Activated T-cell treated with anti-CD3 and anti-CD28 coated beads for 24 hours (primary cell): ENCODE measurements around the gene CEACAM21.

Experiments used
- DNase-seq: peaks from one replicate; pipeline ENCODE4 v3.0.0-alpha.2; 2020; ENCODE audit warnings: low read depth

Gene CEACAM21

DNA sequence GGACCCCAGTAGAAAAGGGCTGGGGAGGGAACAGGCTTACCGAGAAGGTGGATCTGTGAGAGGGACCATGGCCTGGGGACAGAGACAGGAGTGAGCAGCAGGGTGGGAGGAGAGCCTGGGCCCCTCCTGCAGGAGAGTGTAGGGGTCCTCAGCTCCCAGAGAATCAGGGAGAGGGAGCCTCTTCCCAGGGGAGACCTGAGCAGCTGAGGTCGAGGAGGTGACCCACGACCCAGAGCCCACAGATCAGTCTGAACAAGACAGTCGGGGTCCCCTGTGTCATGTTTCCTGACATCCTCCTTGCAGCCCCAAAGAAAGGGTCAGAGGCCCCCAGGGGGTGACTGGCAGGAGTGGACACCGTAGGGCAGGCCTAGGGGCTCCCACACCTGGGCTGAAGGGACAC lies 44.2 kb downstream of the CEACAM21 start:
- no peak for DNase-seq

GRCh38 chr19:41621226-41621625 lies 45.3 kb downstream of the CEACAM21 start:
- DNase-seq, result no peak

DNA sequence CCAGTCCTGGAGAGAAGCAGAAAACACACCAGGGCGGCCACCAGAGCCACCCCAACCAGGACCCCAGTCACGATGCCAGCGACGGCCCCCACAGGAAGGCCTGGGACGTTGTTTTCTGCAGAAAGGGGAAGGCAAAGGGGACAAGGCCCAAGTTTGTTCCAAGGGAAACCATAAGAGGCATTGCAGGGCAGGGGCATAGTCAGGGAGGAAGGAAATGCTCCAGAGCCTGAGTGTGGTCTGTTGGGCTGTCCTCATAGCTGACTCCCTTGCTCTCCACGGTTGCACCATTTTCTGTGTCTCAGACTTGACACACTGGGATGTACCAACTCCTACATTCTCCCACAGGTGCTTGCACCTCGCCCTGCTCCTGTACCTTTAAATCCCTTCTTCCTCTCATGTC lies 45.7 kb downstream of the CEACAM21 start:
- DNase-seq, result no peak

DNA sequence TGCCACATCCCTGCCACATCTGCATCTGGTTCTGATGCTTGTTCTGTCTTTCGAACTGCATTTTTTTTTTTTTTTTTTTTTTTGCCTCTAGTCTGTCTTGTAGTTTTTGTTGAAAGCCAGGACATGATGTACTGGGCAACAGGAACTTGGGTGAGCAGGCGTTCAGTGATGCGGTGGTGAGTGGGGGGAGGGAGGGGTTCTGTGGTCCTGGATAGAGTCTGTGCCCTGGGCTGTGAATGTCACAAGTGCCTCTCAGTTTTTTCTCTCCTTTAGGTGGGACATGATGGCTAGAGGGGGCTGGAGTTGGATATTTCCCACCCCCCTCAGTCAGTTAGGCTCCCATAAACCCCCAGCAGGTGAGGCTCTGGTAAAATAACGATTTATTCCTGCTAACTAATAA lies 47.4 kb downstream of the CEACAM21 start:
- DNase-seq, result no peak

DNA sequence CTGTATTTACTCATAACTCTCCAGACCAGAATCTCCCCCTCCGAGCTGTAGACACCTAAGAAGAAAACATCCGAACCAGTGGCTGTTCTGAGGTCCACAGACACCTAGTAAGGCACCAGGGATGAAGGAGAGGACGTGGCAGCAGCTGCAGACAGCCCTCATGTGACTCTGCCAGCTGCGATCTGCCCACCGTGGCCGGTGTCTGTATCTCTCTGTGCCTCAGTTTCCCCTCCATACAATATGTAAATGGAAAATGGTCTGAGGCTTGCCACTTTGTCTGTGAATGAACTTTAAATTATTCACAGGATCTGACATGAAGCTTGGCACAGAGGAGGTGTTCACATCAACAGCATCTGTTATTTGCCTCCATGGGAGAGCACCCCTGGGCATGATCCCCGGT lies 48.5 kb downstream of the CEACAM21 start:
- no peak for DNase-seq

- no peak for DNase-seq
Measured at GRCh38 chr19:41624937-41625336, 49.0 kb downstream of the CEACAM21 start.

DNA sequence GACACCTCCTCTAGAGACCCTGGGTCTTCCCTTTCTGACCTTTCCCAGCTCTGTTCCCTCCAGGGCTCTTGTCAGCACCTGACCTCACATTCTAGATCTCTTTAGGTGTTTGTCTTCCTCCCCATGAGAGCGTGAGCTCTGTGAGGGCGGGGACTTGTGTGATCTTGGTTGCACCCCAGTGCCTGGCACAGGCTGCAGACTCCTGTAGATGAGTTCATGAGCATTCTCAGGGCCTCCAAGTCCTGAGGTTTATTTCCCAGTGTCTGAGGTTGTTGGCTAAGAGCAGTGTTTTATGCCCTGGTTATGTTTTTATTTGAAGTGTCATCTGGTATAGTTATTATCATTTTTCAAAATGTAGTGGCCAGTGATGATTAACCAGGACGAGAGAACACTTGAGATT lies 50.3 kb downstream of the CEACAM21 start:
- no peak for DNase-seq

DNA sequence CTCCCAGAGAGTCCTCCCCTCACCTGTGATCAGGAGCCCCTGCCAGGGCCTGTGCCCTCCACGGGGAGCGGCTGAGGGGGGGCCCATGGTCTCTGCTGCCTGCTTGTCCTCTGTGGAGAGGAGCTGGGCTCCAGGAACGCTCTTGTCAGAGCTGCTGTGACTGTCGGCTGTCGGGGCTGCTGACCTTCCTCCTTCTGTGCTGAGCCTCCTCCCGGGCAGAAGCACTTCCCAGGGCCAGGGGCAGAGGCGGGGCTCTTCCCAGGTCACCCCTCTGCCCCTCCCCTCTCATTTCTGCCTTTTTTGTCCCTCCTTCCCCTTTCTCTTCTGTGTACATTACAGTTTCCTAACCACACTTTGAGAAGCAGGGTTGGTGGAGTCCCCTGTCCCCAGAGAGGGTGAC lies 50.9 kb downstream of the CEACAM21 start, which contains the start of gene CEACAM4:
Gene CEACAM4, minus strand, starts transcription at position 198 of the 400 bp plus-strand sequence. Its CDS starts 111 bp downstream, at position 87.
- no peak for DNase-seq

DNA sequence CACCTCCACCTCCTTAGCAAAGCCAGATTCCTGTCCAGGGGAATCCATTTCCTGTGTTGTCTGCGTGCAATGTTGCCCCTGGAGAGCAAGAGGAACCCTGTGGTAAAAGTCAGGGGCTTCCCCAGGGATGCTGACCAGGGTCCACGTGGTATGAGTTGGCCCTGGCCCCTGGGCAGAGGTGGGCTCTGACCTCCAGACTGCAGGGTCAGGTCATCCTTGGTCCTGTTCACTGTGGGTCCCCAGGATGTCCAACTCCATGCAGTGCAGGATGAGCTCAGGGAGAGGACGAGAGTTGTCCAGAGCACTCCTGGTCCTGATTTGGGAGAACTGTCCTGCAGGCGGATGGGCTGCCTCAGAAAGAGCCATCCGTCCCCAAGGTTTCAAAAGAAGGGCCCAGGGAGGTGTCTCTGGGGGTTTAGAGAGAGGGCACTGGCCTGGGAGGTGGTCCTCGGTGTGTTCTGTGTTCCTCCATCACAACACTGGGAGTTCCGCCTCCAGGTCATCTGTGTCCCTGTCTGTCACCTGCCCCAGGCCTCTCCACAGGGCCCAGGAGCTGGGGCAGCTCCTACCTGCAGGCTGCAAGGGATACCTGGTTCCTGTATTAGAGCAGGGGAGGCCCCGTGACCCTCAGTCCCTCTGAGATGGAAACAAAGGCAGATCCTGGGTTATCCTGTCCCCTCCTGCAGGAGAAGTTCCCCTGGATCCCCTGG lies 52.2 kb downstream of the CEACAM21 start:
- no peak for DNase-seq
